LHCN-M2 (cell line): ENCODE measurements around the gene THOC5. TPM values are rescaled to one million over a fixed set of nuclear protein-coding genes. Genes with fewer than 3 reads are reported as not detected.
"Not testable (repeated sequence)": the region's sequence is repeated elsewhere in the genome, so short reads cannot be mapped to it uniquely, and the experiment has no call there.

Source experiments
- DNase-seq: peaks from one replicate; pipeline ENCODE4 v3.0.0-alpha.2; 2012; ENCODE audit warnings: low read depth
- total RNA-seq: library from RNA; depleted of rRNA; stranded (reverse); fragments of >200 nt; gene quantifications from 2 replicates; pipeline ENCODE4 v1.2.3, GENCODE V29; 2014

The THOC5 gene
- total RNA-seq, 1 experiment from 2014 or later = 42.6 TPM

GRCh38 chr22:29510542-29510941 is 43.0 kb downstream of the THOC5 start:
- no peak for DNase-seq

- DNase-seq = no peak
Observed at GRCh38 chr22:29509815-29510214, 43.7 kb downstream of the THOC5 start.

GRCh38 chr22:29509298-29509697 is 44.3 kb downstream of the THOC5 start:
- DNase-seq = no peak

- peak; percentile 67 for DNase-seq
Observed at GRCh38 chr22:29503811-29504372, 49.7 kb downstream of the THOC5 start.

GRCh38 chr22:29499852-29500251 is 53.7 kb downstream of the THOC5 start:
- no peak for DNase-seq

- no peak for DNase-seq
Observed at GRCh38 chr22:29493636-29494035, 59.9 kb downstream of the THOC5 start.

- DNase-seq = no peak
Observed at GRCh38 chr22:29491012-29491411, 62.5 kb downstream of the THOC5 start.

GRCh38 chr22:29489127-29489780 is 64.3 kb downstream of the THOC5 start:
- not testable (repeated sequence) for DNase-seq

- no peak for DNase-seq
Observed at GRCh38 chr22:29487426-29487986, 66.1 kb downstream of the THOC5 start.

GRCh38 chr22:29485448-29485847 is 68.1 kb downstream of the THOC5 start:
- DNase-seq = no peak

GRCh38 chr22:29484642-29485041 is 68.9 kb downstream of the THOC5 start:
- DNase-seq = no peak

GRCh38 chr22:29483254-29483653 is 70.3 kb downstream of the THOC5 start:
- DNase-seq = no peak

GRCh38 chr22:29482726-29483125 is 70.8 kb downstream of the THOC5 start:
- no peak for DNase-seq

GRCh38 chr22:29482253-29482652 is 71.3 kb downstream of the THOC5 start:
- DNase-seq = no peak

GRCh38 chr22:29481265-29482000 is 72.1 kb downstream of the THOC5 start:
- peak; percentile 78 for DNase-seq

GRCh38 chr22:29480512-29481264 is 72.9 kb downstream of the THOC5 start:
- DNase-seq = peak; percentile 78

GRCh38 chr22:29480262-29480511 is 73.4 kb downstream of the THOC5 start:
- no peak for DNase-seq

- DNase-seq = no peak
Observed at GRCh38 chr22:29479417-29480261, 73.9 kb downstream of the THOC5 start, which contains the start of gene NEFH. NEFH (plus strand) TSS chr22:29480218; CDS start chr22:29480263, 45 bp downstream.

- DNase-seq = no peak
Observed at GRCh38 chr22:29478326-29479276, 75.0 kb downstream of the THOC5 start.
